NOMO-1 (cell line): ENCODE results near the gene BTBD16.
A peak's percentile ranks its signal among the peaks of the same experiment; 100 is the strongest.

ENCODE experiments used
- DNase-seq, 2 experiments: peaks; one replicate each; lab custom pipeline; 2025; ENCODE audit not compliant: unreplicated experiment in 2 of 2; lab: John Stamatoyannopoulos, UW

BTBD16 gene

DNA sequence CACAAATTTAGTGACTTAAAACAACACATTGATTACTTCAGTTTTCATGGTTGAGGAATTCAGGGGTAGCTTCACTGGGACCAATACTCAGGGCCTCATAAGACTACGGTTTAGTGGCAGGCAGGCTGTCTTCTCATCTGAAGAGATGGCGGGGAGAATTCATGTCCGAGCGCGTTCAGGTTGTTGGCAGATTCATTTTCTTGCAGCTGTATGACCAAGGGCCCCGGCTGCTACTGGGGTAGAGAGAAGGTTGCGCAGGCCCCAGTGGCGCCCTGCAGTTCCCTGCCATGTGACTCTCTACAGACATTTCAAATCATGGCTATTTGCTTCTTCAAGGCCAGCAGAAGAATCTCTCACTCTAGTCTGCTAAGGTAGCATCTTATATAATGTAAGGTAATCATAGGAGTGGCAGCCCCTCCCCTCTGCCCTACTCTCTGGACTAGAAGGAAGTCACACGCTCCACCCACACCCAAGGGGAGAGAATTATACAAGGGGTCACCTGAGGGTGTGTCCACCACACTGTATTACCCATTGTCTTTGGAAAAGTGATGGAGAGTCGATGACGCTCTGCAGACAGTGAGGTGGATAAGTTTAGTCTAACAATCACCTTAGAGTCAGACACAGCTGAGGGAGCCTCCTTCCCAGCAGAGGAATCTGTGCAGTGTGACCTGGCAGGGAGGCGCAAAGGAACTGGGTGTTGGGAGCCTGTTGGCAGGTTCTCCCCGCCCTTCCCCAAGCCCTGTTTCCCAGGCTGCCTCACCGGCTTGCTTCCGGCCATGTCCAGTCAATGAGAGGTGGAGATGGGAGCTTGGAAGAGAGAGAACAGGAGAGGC, 67.7 kb downstream of the BTBD16 start:
- no peak for DNase-seq

DNA sequence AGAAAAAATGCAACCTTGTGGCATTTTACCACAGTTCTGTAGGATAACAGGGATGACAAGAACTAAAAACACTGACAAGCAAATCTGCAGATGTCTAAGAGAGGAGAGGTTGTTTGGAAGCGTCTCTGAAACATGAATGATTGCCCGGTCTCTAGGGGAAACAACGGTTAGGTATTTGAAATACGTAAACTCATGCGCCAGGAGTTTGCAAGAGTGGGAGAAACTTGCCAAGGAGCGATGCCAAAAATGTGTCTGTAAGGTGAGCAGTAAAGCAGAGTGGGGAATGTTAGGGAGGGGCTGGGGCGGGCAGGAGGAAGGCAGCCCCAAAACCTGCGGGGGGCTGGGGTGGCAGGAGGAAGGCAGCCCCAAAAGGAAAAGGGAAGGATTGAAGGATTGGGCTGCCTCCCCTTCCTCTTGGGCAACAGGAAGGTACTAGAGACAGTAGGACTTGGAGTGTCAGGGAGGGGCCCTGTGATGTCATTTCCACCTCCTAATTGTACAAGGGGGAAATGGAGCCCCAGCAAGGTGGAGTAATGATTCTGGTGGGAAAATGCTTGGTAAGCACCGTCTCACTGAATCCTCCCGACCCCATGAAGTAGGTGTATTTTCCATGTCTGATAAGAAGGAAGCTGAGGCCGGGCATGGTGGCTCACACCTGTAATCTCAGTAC, 70.2 kb downstream of the BTBD16 start:
- DNase-seq: no peak

DNA sequence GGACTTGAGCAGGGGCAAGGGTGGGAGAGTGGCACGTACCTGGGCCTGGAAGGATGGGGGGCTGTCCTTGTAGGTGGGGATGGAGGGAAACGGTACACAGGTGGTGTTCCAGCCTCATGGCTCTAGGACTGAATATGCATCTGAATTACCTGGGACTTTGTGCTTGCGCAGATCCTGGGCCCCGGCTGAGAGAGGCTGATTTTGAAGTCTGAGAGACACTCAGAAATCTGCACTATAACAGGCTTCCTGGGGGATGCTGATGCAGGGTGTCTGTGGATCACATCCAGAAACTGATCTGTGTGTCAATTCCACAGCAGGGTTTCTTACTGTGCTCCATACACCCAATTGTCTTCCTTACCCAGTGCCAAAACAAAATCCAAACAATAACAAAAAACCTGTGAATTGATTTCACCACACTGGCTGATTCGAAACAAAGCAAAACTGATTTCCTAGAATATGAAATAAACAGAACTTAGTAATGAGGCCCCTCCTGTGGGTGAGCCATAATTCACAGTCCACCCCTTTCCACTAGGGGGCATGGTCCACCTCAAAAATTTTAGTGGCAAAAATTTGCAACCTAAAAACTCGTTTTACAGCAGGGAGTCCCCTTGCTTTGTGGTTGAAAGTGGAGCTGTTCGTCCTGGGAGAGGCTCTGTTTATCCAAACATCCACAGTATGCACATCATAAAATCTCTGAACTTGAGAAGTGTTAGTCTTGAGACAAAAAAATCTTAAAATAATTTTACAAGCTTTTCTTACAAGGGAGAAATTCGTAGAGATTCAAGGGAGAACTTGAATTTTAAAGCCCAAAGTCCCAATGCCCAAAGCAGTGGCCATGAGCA, 71.4 kb downstream of the BTBD16 start:
- DNase-seq: peak; percentile 7 to 31

DNA sequence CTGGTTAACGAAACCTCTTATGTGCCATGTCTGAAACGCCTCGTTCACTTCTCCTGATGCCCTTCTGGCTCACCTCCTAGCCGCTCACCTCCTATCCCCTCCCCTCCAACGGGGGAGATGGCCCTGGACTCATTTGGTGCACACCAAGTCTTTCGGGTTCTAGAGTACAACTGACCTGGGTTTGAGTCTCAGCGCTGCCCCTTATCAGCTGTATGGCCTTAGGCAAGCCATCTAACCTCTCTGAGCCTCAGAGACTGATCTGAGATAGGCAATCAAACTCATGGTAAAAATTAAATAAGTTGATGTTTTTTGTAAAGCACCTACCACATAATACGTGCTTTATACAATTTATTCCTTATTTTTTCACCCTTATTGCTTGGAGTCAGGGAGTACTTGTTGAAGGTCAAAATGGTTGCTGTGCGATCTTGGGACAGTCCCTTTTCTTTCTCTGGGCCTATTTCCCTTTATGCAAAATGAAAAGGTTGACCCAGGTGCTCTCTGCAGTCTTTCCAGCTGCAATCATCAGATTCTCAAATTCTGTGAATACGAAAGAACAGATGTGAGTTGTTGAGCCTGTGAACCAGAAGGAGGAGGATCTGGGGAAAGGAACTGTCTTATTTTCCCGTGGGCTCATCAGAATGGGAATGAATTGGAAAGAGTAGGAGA, 72.2 kb downstream of the BTBD16 start:
- no peak for DNase-seq

DNA sequence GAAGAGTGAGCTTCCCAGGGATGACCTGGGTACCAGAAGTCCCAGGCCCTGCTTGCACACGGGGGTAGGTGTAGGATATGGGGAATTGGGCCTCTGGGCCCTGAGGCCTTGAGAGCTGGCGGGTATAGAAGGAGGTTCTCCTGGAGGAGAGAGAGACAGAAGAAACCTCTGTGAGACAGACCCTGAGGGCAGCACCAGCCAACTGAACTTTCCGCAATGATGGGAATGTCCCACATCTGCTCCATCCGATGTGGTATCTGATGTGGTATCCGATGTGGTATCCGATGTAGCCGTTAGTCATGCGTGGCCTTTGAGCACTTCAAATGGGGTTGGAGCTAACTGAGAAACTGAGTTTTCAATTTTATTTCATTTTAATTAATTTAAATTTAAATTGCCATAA, 72.8 kb downstream of the BTBD16 start:
- no peak for DNase-seq

DNA sequence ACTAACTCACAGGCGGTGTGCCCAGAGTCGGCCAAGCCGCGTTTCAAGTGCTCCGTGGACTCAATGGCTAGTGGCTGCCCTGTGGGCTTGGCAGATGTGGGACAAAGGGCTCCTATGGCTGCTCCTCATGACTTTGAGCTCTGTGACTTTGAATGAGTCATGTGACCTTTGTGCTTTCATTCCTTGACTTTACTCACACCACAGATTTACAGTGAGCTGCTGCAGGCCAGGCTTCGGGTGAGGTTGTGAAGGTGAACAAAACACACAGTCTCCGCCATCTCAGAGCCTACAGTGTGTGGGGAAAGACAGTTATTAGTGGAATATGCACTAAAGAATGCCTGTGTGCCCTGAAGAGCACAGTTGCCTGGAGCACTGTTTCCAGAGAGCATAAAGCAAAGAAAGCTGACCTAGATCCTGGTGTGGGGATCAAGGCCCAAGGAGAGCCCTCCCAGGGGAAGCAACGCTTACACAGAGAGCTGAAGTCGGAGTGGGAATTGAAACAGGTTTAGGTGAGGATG, 73.7 kb downstream of the BTBD16 start:
- no peak for DNase-seq

DNA sequence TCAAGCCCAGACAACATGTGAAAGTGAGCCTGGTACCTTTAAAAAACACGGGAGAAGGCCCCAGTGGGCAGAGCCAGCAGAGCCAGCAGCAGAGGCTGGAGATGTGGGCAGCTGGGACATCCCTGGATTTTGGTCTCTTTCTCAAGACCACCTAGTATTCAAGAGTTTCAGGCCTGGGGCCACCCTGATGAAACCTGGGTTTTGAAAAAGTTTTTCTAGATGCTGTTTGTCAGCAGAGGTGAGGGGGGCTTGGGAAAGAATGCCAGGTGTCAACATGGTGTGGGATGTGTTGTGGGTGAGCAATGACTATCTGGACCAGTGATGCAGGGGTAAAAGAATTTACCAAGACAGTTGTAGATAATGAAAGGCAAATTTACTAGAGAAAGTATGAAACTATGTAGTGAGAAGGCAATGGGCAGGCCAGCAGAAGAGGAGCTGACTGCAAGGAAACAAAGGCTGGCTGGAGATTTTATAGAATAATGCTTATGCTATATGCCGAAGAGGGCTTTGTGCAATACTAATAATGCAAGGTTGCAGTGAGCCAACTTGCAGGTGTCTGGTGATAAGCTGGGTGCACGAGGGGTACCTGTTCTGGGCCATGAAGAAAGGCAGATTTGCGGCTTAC, 75.3 kb downstream of the BTBD16 start:
- no peak for DNase-seq

DNA sequence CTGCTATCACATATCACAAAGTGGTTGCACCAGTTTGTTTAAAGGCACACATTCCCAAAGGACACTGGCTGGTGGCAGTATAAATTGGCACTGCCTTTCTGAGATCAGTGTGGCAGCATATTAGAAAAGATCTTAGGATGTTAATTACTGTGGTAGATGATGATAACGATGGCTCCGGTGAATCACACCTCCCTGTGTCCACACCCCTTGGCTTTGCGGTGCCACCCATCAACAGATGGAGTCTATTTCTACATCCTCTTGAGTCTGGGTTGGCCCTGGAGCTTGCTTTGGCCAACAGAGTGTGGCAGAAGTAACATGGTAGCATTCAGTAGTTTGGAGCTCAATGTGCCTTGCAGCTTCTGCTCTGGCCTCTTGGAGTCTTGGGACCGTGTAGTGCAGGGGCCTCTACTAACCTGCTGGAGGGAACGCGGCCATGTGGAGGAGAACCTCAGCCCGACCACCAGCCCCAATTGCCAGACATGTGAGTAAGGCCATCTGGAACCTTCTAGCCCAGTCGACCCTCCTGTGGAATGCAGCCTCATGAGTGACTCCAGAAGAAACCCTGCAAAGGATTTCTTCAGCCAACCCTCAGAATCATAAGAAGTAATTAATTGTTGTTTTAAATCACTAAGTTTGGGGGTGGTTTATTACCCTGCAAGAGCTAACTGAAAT, 76.2 kb downstream of the BTBD16 start:
- DNase-seq: no peak

DNA sequence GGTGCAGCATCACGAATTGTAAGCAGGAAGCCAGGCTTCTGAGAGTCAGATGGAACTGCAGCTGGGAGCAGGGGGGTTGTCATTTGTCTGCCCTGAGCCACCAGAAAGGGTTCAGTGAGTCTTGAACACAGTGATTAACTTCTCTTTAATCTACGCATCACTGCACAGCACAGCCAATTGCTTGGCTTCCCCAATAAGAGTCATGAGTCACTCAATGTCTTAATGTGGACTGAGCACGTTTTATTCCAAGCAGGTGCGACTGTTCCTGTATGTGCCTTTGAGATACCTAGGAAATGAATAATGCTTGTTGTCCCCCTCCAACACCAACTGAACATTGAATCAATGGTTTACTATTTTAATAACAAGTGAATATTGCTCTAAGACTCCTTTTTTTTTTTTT, 77.4 kb downstream of the BTBD16 start:
- no peak for DNase-seq

DNA sequence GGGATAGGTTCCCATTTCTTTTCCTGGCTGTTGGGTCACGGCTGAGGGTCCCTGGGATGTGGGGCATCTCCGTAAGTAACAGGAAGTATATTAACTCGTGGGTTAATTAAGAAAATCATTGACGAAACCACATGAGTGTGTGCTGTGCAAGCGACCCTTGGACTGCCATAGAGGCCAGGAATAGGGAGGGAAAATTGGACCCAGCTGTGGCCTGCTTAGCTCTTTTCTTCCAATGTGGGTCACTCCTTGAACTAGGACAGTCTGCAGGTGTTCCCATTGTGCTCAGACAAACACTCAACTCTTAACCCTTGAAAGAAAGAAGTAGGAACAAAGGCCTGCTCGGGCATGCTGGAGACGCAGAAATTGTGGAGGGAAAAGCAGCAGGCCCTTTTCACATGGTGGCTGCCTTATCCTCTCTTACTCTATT, 77.9 kb downstream of the BTBD16 start:
- DNase-seq: no peak

DNA sequence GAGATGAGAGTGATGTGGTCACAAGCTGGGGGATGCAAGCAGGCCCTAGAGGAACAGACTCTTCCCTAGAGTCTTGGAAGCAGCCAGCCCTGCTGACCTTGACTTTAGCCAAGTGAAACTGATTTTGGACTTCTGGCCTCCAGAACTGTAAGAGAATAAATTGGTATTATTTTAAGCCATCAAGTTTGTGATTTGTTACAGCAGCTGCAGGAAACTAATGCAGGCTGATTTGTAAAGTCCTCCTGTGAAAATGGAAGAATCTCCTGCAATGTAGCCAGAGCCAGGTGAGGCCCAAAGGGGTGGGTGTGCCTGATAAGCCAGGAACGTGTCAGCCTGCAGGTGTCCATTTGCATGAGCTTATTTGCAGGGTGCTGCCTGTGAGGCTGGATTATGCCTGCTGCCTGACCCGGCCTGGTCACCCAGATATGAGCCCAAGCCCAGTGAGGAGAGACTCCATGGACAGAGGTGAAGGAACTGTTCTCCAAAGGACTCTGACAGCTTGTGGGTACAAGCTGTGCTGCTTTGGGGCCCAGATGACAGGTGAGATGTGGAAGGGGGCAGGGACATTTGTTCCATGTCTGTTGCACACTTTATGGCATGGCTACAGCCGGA, 78.8 kb downstream of the BTBD16 start:
- no peak for DNase-seq

DNA sequence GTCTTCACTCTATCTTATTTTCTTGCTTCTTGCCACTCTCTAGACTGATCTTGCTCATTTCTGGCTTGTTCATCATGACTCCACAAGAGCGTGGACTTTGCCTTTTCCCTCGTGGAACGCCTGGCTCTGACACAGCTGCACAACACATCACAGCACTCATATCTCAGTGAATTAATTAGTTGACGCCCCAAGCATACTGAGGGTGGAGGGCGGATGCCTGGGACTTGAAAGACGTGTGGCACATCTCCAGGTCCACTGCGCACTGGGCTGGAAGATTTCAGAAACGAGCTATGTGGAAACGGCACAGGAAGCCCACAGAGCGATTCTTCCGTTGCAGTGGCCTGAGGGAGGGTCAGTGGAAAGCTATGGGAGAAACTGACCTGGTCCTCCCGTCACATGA, 79.8 kb downstream of the BTBD16 start:
- no peak for DNase-seq

DNA sequence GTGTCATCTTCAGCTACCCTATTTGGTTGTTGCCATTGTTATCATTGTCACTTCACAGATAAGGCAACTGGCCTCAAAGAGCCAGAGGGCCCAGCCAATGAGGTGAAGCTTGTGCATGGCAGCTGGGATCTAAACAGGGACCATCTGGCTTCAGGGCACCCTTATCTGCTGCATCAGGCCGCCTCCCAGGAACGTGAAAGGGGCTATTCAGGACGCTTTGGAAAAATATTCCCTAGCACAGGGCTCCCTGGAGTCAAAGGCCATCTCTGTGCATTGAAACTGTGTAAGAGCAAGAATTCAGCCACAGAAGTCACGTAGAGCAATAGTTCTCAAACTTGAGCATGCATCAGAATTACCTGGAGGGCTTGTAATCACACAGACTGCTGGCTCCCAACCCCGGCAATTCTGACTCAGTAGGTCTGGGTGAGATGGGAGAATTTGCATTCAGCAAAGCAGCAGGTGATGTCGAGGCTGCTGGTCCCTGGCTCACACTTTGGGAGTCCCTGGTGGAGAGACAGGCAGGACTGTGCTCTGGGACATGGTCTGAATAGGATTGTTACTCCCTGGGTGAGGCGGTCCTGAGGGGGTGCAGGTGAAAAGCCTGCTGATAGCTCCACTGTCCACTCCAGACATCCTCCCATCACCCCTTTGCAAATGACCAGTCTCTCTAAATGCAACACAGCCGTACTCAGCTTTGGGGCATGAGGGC, 81.9 kb downstream of the BTBD16 start:
- DNase-seq: no peak

DNA sequence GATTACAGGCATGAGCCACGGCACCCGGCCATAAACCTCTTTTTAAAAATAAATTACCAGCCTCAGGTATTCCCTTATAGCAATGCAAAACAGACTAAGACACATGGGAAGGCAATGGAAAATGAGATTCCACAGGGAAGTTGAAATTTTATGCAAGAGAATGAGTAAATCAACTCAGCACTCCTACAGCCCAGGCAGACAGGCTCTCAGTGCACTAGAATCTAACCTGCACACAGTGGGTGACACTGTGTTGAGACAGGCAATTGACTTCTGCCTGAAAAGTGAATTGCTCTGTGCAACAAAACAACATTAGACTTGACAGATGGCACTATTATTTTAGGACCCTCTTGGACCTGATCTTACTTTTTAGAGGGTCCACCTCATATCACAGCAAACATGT, 83.3 kb downstream of the BTBD16 start:
- DNase-seq: no peak

DNA sequence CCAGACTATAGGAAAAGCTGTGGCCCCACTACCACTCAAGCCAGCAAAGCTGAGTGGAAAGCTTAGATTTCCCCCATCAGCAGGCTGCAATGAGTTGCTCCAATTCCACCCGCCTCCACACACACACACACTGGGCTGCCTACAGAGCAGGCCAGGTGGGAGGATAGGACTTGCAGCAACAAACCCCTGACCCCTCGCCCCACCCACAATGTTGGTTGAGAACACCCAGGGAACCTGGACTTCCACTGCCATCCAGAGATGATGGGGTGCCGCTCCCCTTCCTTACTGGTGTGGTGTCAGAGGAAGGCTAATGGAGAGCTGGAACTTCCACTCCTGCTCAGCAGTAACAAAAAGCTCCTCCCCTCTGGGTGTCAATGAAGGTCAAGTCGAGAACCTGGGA, 86.6 kb downstream of the BTBD16 start:
- no peak for DNase-seq

DNA sequence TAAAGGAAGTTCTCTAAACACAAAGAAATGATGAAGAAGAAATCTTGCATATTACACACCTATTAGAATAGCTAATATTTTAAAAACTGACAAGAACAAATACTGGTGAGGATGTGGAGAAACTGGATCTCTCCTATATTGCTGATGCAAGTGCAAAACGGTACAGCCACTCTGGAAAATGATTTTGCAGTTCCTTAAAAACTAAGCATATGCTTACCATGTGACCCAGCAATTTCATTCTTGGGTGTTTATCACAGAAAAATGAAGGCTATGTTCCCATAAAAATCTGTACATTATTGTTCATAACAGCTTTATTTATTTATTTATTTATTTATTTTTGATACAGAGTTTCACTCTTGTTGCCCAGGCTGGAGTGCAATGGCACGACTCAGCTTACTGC, 88.5 kb downstream of the BTBD16 start:
- no peak for DNase-seq

DNA sequence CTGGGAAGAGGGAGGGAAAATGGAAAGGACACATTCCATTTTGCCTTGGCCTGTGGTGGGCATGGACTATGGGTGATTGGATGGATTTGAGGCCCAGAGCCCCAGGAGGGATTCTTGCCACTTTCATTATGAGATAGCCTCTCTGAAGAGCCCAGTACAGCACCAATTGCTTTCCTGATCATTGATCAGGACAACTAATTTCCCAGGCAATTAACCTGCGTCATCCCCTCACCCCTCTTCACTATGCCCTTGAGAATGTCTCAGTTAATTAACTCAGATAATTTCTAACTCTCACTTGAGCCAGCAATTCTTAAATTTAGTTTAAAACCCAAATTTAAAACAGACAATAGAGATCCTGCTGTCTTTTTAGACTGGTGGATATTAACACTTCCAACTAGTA, 90.0 kb downstream of the BTBD16 start:
- DNase-seq: no peak

DNA sequence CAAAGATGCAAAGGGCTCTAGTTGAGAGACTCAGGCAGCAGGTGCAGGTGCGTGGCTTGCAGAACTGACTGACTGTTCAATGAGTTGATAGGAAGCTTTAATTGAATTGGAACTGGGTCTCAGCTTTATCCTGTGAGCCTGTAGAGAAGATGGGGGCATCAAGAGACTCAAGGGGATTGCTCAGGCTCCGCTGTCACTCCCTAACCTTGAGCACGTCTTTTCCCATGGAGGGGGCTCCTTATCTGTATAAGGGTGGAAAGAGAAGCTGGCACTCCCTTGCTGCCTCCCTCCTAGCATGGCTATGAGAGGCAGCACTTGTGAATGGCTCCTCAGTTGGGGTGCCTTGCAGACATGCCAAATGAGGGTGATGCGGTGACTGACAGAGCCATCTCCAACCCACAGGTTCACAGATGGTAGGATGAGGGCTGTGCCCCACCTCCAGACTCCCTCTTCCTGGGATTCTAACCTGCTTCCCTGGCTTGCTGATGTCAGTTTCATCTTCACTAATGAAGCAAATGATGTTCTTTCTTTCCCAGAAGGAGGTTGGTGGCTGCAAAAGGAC, 91.0 kb downstream of the BTBD16 start:
- DNase-seq: no peak
